ENCODE data around the gene UNC5C.
"Not testable (repeated sequence)": the region's sequence is repeated elsewhere in the genome, so short reads cannot be mapped to it uniquely, and the experiment has no call there.

The UNC5C gene

DNA sequence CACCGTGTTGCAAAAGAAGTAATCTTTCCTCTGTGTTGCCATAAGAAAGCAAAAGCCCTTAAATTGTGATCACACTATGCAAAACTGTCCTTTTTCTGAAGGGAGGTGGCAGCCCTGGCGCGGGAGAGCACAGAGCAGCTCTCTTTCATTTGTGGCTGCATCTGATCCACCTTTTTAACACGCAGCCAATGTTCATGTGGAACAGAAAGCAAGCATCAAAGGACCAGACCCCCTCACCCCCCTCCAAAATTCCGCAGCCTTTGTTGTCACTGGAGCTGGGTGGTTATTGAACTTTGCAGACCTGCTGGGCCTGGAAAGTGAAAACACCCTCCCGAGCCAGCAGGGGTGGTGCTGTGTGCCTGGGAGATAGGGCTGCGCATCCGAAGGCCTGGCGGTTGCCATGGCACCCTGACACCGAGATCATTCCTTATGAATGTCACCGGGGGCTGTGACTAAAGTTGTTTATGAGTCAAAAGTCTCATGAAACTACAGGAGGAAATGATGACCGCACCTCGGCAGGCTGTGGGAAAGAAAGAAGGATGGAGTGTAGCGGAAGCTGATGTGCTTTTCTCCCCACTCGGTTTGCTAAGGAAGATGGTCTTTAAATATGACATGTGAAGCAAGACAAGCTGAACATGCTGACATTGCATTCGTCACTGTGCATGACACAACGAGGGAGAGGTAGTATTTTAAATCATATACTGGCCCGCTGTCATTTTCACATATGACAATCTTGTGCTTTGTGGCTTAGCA is 367.4 kb downstream of the UNC5C start:
- Histone ChIP-seq H3K9me3 (replicated peaks; ENCODE audit: low read length) (no peaks in the 10 kb centered on the region), H3K27me3 (ENCODE audit: control insufficient read depth, insufficient read depth, low read length) (no peaks in the 10 kb centered on the region), H3K36me3 (ENCODE audit: insufficient read depth, low read length) (no peaks in the 10 kb centered on the region), H3K4me1 (ENCODE audit: control insufficient read depth, insufficient read depth, low read length) (peaks cover 4% of the 10 kb centered on the region), H3K4me3 (ENCODE audit: low read length) (no peak overlapping the region), H3K4me2 (ENCODE audit: low read length) (no peak overlapping the region), H3K9ac (ENCODE audit: low read depth, low read length) (no peak overlapping the region)

DNA sequence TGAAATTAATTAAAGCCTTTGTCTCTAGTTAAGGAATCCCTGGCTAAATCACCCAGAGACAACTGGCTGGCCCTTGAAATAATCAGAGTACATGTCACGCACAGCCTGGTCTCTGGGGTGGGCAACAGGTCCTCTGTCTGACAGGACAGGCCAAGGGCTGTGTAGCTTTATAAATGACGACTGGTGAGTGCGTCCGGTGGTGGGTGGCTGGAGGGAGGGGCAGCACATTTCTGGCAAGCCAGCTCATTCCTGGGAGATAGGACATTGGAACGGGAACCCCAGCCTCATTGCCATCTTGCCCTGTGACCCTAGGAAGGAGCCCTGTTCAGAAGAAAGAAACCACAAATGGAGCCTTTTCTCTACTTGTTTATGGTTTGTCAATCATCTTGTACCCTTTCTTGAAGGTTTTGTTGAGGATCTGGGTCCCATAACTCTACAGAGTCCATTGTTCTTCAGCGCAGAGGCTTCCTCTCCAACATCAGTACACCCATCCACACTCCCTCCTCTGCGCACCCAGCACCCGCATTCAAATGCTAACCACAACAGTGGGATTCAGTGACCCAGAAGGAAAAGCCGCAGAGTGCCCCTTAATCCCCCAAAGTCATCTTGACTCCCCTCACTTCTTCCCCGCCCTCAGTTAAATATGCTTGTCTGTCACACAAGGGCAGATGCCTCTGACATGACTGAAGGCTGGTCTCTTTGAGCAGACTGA is 368.1 kb downstream of the UNC5C start:
- no peak overlapping the region for H3K4me2 ChIP-seq (ENCODE audit: low read length)
- peaks cover 4% of the 10 kb centered on the region for H3K4me1 ChIP-seq (ENCODE audit: control insufficient read depth, insufficient read depth, low read length)
- H3K9ac ChIP-seq (ENCODE audit: low read depth, low read length): no peak overlapping the region
- H3K4me3 ChIP-seq (ENCODE audit: low read length): no peak overlapping the region
- no peaks in the 10 kb centered on the region for H3K36me3 ChIP-seq (ENCODE audit: insufficient read depth, low read length)
- no peaks in the 10 kb centered on the region for H3K27me3 ChIP-seq (ENCODE audit: control insufficient read depth, insufficient read depth, low read length)
- H3K9me3 ChIP-seq (replicated peaks; ENCODE audit: low read length): no peaks in the 10 kb centered on the region

DNA sequence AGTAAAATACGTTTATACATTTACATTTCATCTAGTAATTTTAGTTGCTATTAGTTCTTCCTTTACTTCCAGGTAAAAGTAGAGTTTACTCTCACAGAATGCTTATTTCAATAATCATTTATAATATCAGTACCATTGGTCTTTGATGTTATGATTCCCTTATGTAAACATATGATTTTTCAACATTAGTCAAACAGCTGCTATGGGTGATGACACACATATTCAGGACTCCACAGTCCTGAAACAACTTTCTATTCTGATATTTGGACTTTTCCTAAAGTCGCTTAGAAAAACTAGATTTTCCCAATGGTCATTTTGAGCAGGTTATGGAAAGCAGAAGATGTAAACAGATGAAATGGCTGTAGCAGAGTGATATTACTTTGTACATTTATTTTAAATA is 369.8 kb downstream of the UNC5C start:
- Histone ChIP-seq H3K4me1 (ENCODE audit: control insufficient read depth, insufficient read depth, low read length) (peaks cover 4% of the 10 kb centered on the region), H3K9me3 (replicated peaks; ENCODE audit: low read length) (no peaks in the 10 kb centered on the region), H3K4me3 (ENCODE audit: low read length) (no peak overlapping the region), H3K9ac (ENCODE audit: low read depth, low read length) (no peak overlapping the region), H3K27me3 (ENCODE audit: control insufficient read depth, insufficient read depth, low read length) (no peaks in the 10 kb centered on the region), H3K36me3 (ENCODE audit: insufficient read depth, low read length) (no peaks in the 10 kb centered on the region), H3K4me2 (ENCODE audit: low read length) (no peak overlapping the region)

DNA sequence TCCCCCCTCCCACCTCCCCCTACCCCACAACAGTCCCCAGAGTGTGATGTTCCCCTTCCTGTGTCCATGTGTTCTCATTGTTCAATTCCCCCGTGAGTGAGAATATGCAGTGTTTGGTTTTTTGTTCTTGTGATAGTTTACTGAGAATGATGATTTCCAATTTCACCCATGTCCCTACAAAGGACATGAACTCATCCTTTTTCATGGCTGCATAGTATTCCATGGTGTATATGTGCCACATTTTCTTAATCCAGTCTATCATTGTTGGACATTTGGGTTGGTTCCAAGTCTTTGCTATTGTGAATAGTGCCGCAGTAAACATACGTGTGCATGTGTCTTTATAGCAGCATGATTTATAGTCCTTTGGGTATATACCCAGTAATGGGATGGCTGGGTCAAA is 377.4 kb downstream of the UNC5C start:
- not testable (repeated sequence) for H3K9ac ChIP-seq (ENCODE audit: low read depth, low read length); H3K27me3 ChIP-seq (ENCODE audit: control insufficient read depth, insufficient read depth, low read length); H3K4me2 ChIP-seq (ENCODE audit: low read length); H3K4me3 ChIP-seq (ENCODE audit: low read length); H3K4me1 ChIP-seq (ENCODE audit: control insufficient read depth, insufficient read depth, low read length); H3K9me3 ChIP-seq (replicated peaks; ENCODE audit: low read length); H3K36me3 ChIP-seq (ENCODE audit: insufficient read depth, low read length)

DNA sequence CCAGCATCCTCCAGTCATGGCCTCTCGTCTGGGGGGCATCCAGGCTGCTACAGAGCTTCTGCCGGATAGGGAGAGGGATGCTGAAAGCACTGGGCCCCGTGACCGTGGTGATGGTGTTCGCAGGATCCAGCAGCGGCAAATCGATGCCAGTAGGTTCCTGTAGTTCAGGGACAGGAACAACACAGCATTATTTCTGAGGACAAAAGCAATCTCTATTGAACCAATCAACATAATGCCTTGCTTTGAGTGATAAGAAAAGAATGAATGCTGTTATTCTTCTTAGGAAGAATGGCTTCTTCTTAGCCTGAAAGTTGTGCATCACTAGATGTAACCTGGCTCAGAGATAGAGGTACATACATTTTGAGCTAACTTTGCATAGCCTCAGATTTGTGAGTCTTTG is 378.6 kb downstream of the UNC5C start:
- Histone ChIP-seq H3K4me1 (ENCODE audit: control insufficient read depth, insufficient read depth, low read length) (no peaks in the 10 kb centered on the region), H3K27me3 (ENCODE audit: control insufficient read depth, insufficient read depth, low read length) (no peaks in the 10 kb centered on the region), H3K9ac (ENCODE audit: low read depth, low read length) (no peak overlapping the region), H3K36me3 (ENCODE audit: insufficient read depth, low read length) (no peaks in the 10 kb centered on the region), H3K4me3 (ENCODE audit: low read length) (no peak overlapping the region), H3K9me3 (replicated peaks; ENCODE audit: low read length) (no peaks in the 10 kb centered on the region), H3K4me2 (ENCODE audit: low read length) (no peak overlapping the region)

DNA sequence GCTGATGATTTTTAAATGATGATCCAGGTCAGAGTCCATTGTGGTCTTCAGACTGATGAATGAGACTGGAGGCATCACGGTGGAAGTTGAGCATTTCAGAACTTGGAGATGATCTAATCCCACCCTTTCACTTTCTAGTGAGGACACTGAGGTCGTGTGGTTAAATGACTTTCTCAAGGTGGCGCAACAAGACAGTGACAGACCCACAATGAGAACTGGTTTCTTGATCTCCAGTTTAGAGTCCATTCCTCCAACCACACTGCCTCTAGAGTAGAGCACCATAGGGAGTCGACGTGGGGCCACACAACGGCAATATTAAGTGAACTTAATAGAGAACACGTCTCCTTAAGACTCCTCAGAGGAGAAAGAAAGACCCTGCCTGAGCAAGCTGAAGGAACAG is 381.0 kb downstream of the UNC5C start:
- H3K4me3 ChIP-seq (ENCODE audit: low read length): no peak overlapping the region
- no peak overlapping the region for H3K9ac ChIP-seq (ENCODE audit: low read depth, low read length)
- H3K9me3 ChIP-seq (replicated peaks; ENCODE audit: low read length): no peaks in the 10 kb centered on the region
- no peaks in the 10 kb centered on the region for H3K4me1 ChIP-seq (ENCODE audit: control insufficient read depth, insufficient read depth, low read length)
- H3K27me3 ChIP-seq (ENCODE audit: control insufficient read depth, insufficient read depth, low read length): no peaks in the 10 kb centered on the region
- H3K36me3 ChIP-seq (ENCODE audit: insufficient read depth, low read length): no peaks in the 10 kb centered on the region
- no peak overlapping the region for H3K4me2 ChIP-seq (ENCODE audit: low read length)

DNA sequence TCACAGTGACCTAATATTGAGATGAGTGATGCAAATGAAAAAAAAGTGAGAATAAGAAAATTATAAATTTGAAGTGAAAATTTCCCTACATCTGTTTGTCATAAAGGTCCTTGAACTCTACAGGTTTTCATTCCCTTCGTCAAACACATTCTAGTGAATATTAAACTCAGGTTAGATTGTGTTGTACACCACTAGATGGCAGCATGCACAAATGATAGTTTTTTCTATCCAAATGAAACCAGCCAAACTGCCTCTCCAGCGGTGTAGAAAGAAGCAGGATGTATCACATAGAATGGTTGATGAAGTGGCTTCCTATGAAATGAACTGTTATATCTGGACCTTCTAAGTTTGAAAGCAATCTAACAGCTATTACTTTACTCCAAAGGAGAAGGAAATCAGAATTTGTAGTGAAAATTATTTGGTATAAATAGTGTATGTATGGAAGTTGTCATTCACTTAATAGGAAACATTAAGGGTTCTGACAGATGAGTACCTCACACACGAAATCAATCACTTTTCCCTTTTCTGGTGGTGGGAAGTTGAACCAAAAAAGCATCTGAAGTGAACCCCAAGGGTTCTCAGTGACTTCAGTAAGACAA is 382.7 kb downstream of the UNC5C start:
- Histone ChIP-seq H3K9ac (ENCODE audit: low read depth, low read length) (no peak overlapping the region), H3K36me3 (ENCODE audit: insufficient read depth, low read length) (no peaks in the 10 kb centered on the region), H3K9me3 (replicated peaks; ENCODE audit: low read length) (no peaks in the 10 kb centered on the region), H3K4me1 (ENCODE audit: control insufficient read depth, insufficient read depth, low read length) (no peaks in the 10 kb centered on the region), H3K4me3 (ENCODE audit: low read length) (no peak overlapping the region), H3K27me3 (ENCODE audit: control insufficient read depth, insufficient read depth, low read length) (no peaks in the 10 kb centered on the region), H3K4me2 (ENCODE audit: low read length) (no peak overlapping the region)

DNA sequence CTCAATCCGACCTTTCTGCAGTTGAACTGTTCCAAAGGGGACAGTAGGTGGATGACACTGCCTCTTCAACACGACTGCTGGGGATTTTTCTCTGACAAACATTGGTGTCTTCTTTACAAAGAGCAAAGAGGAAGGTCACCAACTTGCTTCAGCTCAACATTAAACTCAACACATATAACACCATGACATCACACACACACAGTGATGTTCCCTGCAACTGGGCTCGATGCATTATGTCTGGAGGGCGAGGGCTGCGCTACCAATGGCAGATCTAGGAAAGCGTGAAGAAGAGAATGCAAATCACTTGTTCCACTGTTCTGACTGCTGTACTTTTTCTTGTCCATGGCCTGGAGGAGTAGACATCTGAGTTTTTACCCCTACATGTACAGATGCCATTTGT is 385.9 kb downstream of the UNC5C start:
- no peak overlapping the region for H3K4me3 ChIP-seq (ENCODE audit: low read length)
- no peak overlapping the region for H3K9ac ChIP-seq (ENCODE audit: low read depth, low read length)
- no peaks in the 10 kb centered on the region for H3K27me3 ChIP-seq (ENCODE audit: control insufficient read depth, insufficient read depth, low read length)
- no peak overlapping the region for H3K4me2 ChIP-seq (ENCODE audit: low read length)
- no peaks in the 10 kb centered on the region for H3K4me1 ChIP-seq (ENCODE audit: control insufficient read depth, insufficient read depth, low read length)
- no peaks in the 10 kb centered on the region for H3K36me3 ChIP-seq (ENCODE audit: insufficient read depth, low read length)
- H3K9me3 ChIP-seq (replicated peaks; ENCODE audit: low read length): no peaks in the 10 kb centered on the region

DNA sequence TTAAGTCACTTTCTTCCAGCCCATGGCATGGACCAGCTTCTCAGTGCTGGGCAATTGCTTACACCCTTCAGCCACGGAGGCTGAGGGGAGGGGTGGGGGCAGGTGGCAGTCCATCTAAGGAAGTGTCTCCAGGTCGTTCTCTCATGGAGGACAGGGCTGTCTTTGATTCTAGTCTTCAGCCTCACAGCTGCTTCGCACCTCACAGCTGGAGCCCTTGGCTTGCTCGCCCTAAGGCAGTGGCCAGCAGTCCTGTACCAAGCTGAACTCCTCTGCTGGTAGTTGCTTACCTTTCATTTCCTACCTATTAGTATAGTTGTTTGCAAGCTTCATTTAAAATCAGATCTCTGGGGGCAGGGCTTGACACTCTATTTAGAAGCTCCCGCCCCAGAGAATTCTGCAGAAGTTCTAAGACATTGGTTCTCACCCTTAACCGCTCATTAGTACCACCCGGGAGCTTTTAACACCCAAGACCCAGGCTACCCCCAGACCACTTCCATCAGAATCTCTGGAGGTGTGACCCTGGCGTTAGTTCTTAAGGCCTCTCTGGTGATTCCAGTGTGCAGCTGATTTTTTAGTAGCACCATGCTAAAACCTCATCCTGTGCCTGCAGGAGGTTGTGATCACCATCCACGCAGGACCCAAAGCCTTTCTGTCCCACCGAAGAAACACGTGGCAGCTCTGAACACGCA is 386.8 kb downstream of the UNC5C start:
- H3K9ac ChIP-seq (ENCODE audit: low read depth, low read length): no peak overlapping the region
- H3K9me3 ChIP-seq (replicated peaks; ENCODE audit: low read length): no peaks in the 10 kb centered on the region
- no peaks in the 10 kb centered on the region for H3K27me3 ChIP-seq (ENCODE audit: control insufficient read depth, insufficient read depth, low read length)
- no peak overlapping the region for H3K4me3 ChIP-seq (ENCODE audit: low read length)
- H3K4me1 ChIP-seq (ENCODE audit: control insufficient read depth, insufficient read depth, low read length): no peaks in the 10 kb centered on the region
- H3K4me2 ChIP-seq (ENCODE audit: low read length): no peak overlapping the region
- H3K36me3 ChIP-seq (ENCODE audit: insufficient read depth, low read length): no peaks in the 10 kb centered on the region

DNA sequence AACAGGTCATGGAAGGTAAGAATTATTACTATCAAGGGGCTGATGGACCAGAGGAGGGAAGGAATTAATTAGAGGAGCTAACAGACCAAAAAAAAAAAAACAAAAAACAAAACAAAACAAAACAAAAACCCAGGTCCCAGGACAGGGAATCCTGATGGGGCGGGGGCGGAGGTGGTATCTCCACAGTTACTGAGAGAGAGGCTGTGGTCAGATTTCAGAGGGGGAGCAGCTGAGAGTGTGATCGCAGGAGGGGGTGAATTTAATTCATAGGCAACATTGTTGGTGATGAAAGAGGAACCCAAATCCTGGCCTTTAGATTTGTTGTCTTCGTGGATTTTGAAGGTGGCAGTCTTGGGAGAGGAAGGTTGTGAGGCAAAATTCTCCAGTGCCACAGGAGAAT is 389.4 kb downstream of the UNC5C start:
- H3K4me3 ChIP-seq (ENCODE audit: low read length): no peak overlapping the region

DNA sequence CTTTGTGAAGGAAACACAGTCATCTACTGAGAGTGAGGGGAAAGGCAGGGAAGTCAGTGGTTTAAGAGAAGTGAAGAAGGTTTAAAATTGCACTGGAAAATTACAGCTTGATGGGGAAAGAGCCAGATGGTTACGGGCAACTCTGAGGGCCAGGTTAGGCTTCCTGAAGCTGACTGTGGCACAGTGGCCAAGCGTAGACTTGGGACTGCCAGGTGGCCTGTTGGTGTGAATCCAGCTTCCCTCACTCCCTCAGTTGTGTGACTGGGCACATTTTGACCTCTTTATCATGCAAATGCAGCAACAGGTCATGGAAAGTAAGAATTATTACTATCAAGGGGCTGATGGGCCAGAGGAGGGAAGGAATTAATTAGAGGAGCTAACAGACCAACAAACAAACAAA is 390.1 kb downstream of the UNC5C start:
- Histone ChIP-seq H3K4me2 (ENCODE audit: low read length) (no peak overlapping the region), H3K9me3 (replicated peaks; ENCODE audit: low read length) (no peaks in the 10 kb centered on the region)

More for the DNA sequence above, 389.4 kb downstream of the UNC5C start:
- peaks cover 5% of the 10 kb centered on the region for H3K4me1 ChIP-seq (ENCODE audit: control insufficient read depth, insufficient read depth, low read length)
- H3K36me3 ChIP-seq (ENCODE audit: insufficient read depth, low read length): no peaks in the 10 kb centered on the region
- H3K9me3 ChIP-seq (replicated peaks; ENCODE audit: low read length): no peaks in the 10 kb centered on the region
- H3K4me2 ChIP-seq (ENCODE audit: low read length): no peak overlapping the region
- no peak overlapping the region for H3K9ac ChIP-seq (ENCODE audit: low read depth, low read length)
- H3K27me3 ChIP-seq (ENCODE audit: control insufficient read depth, insufficient read depth, low read length): no peaks in the 10 kb centered on the region

More for the DNA sequence above, 390.1 kb downstream of the UNC5C start:
- H3K27me3 ChIP-seq (ENCODE audit: control insufficient read depth, insufficient read depth, low read length): no peaks in the 10 kb centered on the region
- no peak overlapping the region for H3K4me3 ChIP-seq (ENCODE audit: low read length)
- H3K4me1 ChIP-seq (ENCODE audit: control insufficient read depth, insufficient read depth, low read length): peaks cover 5% of the 10 kb centered on the region
- H3K36me3 ChIP-seq (ENCODE audit: insufficient read depth, low read length): no peaks in the 10 kb centered on the region
- H3K9ac ChIP-seq (ENCODE audit: low read depth, low read length): no peak overlapping the region
